Limb (tissue), 2 donors: Measurements from ENCODE around the gene PLAAT5.
"Not testable (repeated sequence)": the region's sequence is repeated elsewhere in the genome, so short reads cannot be mapped to it uniquely, and the experiment has no call there.

Experiments used
- DNase-seq, 2 donors: peaks; one replicate each; pipeline ENCODE4 v3.0.0-alpha.2; 2016; ENCODE audit errors: extremely low spot score in 2 of 2

Gene PLAAT5

DNA sequence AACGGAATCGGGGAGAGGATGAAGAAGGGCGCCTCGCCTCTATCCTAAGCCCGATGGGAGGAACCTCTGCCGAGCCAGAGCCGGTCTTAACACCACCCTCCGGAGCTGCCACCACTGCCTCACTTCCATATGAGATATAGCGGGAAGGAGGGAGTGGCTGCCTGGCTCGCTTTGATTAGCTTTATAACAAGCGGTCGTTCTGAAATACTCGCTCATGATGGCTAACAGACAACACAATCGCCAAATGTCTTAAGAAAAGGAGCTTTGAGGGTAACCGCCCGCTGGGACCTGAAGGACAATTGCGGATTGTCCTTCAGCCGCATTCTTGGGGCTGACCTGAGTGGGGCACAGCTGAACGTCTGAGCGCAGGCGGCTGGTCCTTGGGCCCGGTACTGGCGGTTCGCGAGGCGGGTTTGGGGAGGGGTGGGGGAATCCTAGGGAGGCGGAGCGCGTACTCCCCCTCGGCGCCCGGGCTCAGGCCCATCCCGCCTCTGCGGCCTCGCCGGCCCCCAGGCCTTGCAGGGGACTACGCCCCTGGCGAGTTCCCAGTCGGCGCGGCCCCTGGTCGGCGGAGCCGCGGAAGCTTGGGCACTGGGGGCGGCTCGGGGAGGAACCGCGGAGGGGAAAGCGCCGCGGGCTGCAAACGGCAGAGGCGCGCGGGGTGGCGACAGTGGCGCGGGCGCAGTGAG lies at the start of gene PLAAT5:
Gene PLAAT5, minus strand, starts transcription at position 617 of the 689 bp plus-strand sequence. Its CDS starts 133 bp downstream, at position 484.
- peak; percentile 18 to 65 for DNase-seq

GRCh38 chr11:63537293-63538101 lies 46.5 kb upstream of the PLAAT5 start:
- peak; percentile 46 to 64 for DNase-seq

- peak; percentile 34 to 42 for DNase-seq
These were observed 45.8 kb upstream of the PLAAT5 start, which contains the start of gene PLAAT4 for GRCh38 chr11:63536669-63537292. PLAAT4 (plus strand) TSS chr11:63536808; CDS start chr11:63536869, 61 bp downstream.

DNA sequence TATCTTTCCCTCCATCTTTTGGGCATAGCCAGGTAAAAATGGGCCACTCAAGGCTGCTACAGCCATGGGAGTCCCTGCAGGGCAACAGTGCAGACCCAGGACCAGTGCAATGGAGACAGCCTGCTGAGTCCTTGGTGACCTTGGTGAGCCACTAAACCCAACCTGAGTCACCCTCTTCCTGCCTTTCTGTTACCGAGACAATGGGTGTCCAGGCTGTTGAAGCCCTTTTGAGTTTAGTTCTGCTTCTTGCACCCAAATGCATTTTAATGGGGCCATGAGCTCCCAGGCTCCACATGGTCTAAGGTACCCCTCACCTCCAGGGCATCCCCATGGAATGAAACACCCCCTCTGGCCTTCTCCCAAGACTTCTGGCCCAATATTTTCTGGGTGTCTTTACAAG lies 44.8 kb upstream of the PLAAT5 start:
- DNase-seq, result no peak

DNA sequence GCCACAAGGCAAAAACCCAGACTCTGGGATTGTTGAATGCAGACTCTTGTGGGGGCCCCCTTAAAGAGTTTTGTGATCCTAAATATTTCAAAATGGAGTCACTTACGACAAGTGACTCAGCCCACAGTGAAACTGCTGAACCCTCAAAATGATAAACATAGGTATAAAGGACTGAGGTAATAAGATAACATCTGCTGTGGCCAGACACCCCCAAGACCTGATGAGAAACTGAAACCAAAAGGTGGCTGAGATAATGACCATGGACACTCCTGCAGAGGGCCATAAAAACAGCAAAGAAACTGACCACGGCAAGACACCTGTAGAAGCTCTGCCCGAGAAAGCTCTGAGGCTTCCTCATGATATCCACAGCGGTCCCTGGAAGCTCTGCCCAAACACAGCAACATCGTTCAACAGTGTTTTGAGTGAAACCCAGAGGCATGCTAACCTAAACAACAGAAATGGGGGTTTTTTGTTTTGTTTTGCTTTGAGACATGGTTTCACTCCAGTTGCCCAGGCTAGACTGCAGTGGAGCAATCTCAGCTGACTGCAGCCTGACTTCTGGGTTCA lies 44.0 kb upstream of the PLAAT5 start:
- no peak for DNase-seq

DNA sequence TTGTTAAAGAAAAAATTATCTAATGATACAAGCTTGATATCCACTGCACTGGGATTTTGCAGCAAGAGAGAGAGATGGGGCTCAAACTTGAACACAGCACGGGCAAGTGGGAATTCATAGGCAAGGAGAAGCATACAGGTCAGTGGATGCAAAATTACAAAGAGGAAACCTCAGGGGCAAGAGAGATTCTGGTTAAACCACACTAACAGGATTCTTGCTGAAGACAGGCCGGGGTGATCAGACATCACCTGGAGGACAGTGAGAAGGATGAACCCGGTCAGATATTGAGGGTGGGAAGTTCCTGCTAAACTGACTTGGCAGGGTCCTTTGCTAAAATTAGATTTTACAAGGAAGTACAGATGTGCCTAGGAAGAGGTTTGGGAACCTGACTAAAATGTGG lies 43.1 kb upstream of the PLAAT5 start:
- DNase-seq, result no peak

DNA sequence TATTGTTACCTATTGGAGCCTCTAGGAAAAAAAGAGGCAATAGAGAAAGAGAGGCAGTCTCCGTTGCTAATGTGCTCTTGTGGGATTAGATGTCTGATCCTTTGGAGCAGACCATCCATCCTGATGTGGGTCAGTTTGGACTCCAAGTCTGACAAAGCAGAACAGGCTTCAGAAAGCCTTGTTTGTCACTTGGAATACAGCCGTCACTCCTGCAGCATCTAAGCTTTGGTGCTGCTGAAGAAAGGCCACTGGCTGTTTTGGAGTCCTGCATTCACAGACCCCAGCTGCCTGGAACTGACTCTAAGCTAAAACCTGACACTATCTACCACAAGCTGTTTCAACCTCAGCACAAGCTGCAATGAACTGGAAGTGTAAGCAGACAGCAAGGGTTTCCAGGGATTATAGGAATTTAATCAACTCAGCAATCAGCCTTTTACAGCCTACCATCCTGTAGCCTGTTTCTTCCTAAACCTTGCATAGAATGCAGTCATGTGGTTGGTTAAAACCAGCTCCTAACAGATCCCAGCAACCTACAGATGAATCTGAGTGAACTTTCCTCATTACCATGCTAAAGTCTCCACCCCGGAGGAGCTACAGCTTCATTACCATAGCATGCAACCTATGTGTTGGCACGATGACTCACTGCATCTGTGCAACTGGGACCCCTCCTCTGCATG lies 42.0 kb upstream of the PLAAT5 start:
- no peak for DNase-seq

GRCh38 chr11:63532117-63532516 lies 41.1 kb upstream of the PLAAT5 start:
- DNase-seq, result no peak

- not testable (repeated sequence) for DNase-seq
These were observed 40.3 kb upstream of the PLAAT5 start for GRCh38 chr11:63531074-63531792.

DNA sequence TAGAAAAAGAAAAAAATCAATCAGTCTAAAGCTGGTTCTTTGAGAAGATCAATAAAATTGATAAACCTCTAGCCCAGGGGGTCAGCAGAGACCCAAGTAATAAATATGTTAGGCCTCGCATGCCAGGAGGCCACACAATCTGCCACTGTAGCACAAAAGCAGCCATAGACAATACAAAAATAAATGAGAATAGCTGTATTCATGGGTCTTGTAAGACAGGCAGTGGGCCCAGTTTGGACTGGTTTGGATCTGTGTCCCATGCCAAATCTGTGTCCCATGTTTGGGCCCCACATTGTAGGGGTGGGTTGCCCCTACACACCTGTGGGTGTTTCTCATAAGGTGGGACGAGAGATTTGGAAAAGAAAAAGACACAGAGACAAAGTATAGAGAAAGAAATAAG lies 39.1 kb upstream of the PLAAT5 start:
- no peak for DNase-seq

DNA sequence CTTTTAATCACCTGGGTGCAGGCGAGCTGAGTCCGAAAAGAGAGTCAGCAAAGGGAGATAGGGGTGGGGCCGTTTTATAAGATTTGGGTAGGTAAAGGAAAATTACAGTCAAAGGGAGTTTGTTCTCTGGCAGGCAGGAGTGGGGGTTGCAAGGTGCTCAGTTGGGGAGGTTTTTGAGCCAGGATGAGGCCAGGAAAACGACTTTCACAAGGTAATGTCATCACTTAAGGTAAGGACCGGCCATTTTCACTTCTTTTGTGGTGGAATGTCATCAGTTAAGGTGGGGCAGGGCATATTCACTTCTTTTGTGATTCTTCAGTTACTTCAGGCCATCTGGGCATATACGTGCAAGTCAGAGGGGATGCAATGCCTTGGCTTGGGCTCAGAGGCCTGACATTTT lies 38.4 kb upstream of the PLAAT5 start:
- not testable (repeated sequence) for DNase-seq

- not testable (repeated sequence) for DNase-seq
These were observed 37.8 kb upstream of the PLAAT5 start for GRCh38 chr11:63528729-63529278.

DNA sequence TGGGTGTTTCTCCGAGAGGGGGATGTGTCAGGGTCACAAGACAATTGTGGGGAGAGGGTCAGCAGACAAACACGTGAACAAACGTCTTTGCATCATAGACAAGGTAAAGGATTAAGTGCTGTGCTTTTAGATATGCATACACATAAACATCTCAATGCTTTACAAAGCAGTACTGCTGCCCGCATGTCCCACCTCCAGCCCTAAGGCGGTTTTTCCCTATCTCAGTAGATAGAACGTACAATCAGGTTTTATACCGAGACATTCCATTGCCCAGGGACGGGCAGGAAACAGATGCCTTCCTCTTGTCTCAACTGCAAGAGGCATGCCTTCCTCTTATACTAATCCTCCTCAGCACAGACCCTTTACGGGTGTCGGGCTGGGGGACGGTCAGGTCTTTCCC lies 37.2 kb upstream of the PLAAT5 start:
- DNase-seq, result not testable (repeated sequence)

DNA sequence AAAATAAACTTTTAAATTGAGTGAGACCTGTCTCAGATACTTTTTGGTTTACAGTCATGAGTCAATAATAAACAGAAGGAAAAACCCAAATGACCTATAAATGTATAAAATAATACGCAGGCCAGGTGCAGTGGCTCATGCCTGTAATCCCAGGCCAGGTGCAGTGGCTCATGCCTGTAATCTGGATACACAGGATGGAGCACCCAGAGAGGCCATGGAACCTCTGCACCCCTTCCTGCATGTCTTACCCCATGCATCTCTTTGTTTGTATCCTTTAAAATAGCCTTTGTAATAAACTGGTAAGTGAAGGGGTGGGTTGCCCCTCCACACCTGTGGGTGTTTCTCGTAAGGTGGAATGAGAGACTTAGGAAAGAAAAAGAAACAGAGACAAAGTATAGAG lies 36.7 kb upstream of the PLAAT5 start:
- no peak for DNase-seq

- DNase-seq, result no peak
These were observed 32.2 kb upstream of the PLAAT5 start for GRCh38 chr11:63523151-63523550.

GRCh38 chr11:63521896-63522295 lies 30.9 kb upstream of the PLAAT5 start:
- no peak for DNase-seq

DNA sequence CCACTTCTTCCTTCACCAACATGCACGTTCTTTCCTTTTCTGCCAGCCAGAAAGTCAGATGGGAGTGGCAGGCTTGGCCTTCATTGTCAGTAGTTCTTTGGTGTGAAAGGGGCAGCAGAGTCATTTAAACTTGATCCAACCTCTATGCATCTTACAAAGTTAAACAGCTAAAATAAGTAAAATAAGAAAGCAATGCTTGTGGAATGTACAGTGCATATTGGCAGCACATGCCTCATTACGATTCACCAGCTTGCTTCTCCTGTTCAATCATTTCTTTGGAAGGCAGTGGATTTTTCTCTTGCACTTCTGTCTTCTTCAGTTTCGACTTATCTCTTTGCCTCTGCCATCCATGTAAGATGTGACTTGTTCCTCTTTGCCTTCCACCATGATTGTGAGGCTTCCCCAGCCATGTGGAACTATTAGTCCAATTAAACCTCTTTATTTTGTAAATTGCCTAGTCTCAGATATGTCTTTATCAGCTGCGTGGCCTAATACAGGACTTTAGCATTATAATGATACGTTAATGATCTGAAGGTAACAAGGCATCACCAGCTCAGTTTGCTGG lies 29.7 kb upstream of the PLAAT5 start:
- no peak for DNase-seq

GRCh38 chr11:63518548-63518947 lies 27.6 kb upstream of the PLAAT5 start:
- no peak for DNase-seq

- DNase-seq, result no peak
These were observed 26.2 kb upstream of the PLAAT5 start for GRCh38 chr11:63517156-63517555.

DNA sequence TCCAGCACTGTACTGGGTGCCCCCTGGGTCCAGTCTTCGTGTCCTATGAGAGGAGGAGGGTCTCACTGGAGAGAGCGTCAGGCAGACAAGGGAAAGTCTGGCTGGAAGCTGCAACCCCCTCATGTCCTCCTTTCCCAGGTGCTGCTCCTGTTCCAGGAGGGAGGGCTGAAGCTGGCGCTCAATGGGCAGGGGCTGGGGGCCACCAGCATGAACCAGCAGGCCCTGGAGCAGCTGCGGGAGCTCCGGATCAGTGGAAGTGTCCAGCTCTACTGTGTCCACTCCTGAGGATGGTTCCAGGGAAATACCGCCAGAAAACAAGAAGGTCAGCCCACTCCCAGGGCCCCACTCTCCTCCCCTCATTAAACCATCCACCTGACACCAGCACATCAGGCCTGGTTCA lies 25.1 kb upstream of the PLAAT5 start:
- no peak for DNase-seq
